CD4-positive, alpha-beta T cell treated with Interleukin-2 at 100 ng/mL for 4 hours (primary cell): ENCODE measurements around the gene DOK5.

Experiments used
- DNase-seq: peaks from one replicate; pipeline ENCODE4 v3.0.0-alpha.2; 2020; ENCODE audit warnings: low spot score

The DOK5 gene

DNA sequence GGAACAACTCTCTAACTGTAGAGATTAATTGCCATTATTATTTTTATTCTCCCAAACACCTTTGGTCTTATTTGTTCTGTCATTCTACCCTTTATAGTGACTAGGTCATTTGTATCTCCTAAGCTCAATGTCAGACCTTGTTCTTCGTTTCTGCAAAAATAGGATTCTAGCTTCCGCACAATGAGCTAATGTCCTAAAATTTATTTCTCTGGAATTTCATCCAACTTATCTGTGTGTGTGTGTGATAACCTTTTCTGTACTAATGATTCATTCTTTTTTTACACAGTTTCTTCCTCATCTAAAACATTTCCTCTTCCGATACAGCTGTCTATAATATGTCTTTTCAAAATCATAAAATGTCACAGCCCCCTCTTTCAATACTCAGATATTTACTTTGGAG is 84.5 kb downstream of the DOK5 start:
- DNase-seq, result no peak

GRCh38 chr20:54560357-54560756 is 85.0 kb downstream of the DOK5 start:
- no peak for DNase-seq

GRCh38 chr20:54565255-54565654 is 89.9 kb downstream of the DOK5 start:
- no peak for DNase-seq

DNA sequence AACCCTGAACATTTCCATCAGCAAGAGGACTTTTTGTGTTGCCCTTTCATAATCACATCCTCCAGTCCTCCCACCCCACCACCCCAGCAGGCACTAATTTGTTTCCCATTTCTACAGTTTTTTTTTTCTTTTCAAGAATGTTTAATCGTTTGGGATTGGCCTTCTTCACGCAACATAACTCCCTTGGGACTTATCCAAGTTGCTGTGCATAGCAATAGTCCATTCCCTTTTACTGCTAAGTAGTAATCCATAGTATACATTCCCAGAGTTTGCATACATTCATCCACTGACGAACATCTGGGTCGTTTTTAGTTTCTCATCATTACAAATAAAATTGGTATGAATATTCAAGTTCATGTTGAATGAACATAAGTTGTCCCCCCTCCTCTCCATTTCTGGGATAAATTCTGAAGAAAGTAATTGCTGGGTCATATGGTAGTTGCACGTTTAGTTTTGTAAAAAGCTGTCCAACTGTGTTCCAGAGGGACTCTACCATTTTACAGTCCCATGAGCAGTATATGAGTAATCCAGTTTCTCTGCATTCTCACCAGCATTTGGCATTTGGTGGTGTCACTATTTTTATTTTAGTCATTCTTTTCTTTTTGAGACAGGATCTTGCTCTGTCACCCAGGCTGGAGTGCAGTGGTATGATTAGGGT is 90.8 kb downstream of the DOK5 start:
- no peak for DNase-seq

- DNase-seq, result no peak
These were observed 95.2 kb downstream of the DOK5 start for GRCh38 chr20:54570561-54570960.

- no peak for DNase-seq
These were observed 97.5 kb downstream of the DOK5 start for GRCh38 chr20:54572665-54573435.

GRCh38 chr20:54573838-54574237 is 98.4 kb downstream of the DOK5 start:
- no peak for DNase-seq

DNA sequence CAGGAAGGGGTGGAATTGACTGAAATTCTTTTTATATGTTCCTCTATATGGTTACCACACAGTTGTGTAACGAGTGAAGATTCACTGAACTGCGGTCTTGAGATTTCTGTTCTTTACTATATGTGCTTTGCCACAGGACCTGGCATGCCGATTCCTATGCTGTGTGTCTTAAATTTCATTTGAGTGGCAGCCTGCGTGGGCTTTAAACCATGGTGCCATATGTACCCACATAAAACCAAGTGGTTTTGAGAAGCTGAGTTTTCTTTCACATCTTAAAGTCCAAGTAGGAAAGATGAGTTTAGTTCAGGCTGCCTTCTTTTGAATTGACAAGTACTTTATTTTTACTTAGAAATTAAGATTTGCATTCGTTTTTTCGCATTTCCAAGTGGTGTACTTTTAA is 101.1 kb downstream of the DOK5 start:
- DNase-seq, result no peak

GRCh38 chr20:54577637-54578036 is 102.2 kb downstream of the DOK5 start:
- no peak for DNase-seq

- no peak for DNase-seq
These were observed 109.8 kb downstream of the DOK5 start for GRCh38 chr20:54585217-54585616.

GRCh38 chr20:54587408-54587807 is 112.0 kb downstream of the DOK5 start:
- DNase-seq, result no peak

DNA sequence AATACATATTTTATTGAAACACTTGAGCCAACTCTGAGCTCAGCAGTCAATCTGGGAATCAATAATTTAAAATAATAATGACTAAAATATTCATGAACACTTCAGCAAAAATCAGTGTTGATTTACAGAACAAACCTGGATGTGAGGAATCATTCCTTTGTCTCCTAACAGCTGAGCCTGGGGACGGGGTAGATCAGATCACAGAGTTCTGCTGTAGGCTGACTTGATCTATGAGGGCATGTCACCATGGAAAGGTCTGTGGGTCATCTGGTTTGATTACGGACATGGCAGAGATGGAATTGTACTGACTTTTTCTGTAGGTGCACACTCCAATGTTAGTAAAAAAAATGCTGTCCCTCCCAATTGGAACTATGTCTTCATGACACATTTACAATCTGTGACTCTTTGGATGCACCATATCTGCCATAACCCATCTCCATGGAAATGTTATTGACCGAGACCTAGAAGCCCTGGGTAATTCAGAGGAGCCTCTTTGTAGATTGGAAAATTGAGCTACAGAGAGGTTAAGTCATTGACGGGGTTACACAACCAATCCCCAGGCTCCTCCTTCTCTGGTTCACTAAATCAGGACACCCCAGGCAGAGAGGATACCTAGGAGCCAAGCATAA is 114.1 kb downstream of the DOK5 start:
- no peak for DNase-seq

DNA sequence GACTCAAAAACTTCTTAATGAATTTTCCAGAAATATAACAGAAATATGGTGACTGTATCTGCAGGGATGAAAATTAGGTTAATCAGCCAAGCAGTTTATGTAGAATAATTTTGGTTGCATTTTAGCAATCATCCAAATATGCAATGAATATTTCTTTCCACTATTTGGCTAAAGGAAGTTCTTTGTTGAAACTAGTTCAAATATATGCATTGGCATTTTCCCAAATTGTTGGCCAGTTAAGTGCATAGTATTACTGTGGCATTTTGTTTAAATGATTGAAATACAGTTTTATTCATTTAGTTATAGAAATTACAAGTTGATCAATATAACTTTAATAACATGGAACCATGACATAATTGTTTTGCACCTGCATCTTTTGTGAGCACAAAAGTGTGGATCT is 115.5 kb downstream of the DOK5 start:
- no peak for DNase-seq

DNA sequence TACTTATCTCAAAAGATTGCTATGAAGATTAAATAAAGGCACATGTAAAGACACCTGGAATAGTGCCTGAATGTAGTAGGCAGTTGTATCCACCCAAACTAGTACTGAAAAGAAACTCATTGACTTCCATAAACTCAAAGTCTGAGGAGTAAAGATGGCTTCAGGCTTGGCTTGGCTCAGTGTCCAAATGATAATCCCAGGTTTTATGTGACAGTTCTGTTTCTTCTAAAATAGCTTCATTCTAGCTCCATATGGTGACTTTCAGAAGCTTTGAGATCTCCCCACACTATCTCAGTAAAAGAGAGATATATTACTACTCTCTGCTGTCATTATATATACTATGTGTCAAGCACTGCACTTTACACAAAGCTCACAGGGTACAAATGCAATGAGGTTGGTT is 121.3 kb downstream of the DOK5 start:
- no peak for DNase-seq

DNA sequence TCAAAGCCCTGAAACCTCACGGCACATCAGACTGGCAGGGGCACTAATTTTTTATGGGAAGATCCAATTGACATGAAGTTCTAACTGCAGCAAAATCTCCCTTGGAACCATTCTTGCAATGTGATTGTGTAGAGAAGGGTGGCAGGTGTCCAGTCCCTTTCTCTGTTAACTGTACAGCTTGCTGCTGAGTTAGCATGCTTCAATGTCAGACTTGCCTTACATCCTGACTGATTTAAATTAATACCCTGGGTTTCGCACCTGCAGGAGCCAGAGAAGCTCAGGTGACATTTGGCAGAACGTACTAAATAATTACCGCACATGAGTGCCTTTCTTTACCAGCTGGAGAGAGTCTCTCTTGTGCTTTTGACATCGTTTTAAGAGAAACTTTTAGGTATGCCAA is 123.0 kb downstream of the DOK5 start:
- DNase-seq, result no peak

DNA sequence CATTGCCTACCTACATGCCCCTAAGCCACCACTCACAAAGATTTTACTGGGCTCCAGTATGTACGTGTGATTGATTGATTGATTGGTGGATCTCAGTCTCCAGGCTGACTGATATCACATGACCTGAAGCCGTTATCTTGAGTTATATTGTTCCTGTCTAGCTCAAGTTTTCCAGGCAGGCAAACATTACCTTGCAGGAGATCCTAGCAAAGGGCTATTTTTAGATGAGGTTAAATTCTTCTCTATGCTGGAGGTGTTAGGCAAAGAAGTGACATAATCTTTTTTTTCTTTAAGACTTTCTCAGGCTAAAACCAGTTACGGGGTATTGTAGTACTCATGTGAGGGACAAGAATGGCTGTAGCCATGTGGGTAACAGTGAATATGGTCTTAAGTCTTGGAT is 125.2 kb downstream of the DOK5 start:
- DNase-seq, result no peak

- DNase-seq, result no peak
These were observed 126.6 kb downstream of the DOK5 start for GRCh38 chr20:54601831-54602515.

- no peak for DNase-seq
These were observed 129.9 kb downstream of the DOK5 start for GRCh38 chr20:54605319-54605718.

- DNase-seq, result no peak
These were observed 131.0 kb downstream of the DOK5 start for GRCh38 chr20:54606380-54606779.

DNA sequence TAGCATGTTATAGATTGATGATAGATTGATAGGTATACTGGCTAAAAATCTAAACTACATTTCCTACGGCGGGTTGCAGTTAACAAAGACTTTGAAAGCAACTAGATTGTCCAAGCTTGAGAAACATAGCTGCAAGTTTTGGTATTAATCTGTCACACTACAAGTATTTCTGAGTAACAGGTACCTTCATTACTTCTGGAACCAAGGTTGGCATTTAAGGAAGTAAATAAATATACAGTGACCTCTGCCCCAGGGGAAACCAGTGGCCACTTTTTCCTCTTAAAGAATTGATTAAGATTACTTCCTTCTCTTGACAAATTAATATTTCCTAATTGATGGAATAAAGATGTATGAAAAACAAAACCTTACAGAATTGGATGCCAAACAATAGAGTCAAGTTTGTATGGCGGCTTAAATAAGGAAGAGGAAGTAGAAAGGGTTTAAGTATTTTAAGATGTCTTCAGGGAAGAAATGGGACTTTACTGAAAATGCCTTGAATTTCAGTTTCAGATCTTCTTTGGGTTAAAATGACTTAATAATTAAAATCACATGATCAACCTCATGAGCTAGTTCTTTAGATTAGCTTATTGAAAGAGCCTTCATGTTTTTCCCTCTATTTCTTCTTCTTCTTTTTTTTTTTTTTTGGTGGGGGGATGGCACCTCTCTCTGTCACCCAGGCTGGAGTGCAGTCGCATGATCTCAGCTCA is 132.8 kb downstream of the DOK5 start:
- no peak for DNase-seq

DNA sequence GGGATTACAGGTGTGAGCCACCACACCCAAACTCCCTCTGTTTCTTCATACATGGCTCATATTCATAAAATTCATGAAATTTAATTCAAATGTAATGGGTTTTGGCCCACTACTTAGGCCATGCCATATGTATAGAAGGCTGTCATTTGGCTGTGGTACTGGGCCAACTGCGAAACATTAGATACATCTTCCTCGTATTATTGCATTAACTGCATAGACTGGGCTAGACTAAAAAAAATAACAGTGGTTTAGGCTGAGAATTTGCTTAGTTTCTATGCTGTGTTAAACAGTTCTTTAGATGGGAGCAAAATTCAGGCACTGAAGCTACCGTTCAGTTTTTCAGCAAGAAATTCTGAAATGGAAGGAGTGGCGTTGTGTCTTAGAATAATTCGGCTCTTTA is 133.6 kb downstream of the DOK5 start:
- DNase-seq, result no peak

GRCh38 chr20:54611708-54612412 is 136.5 kb downstream of the DOK5 start:
- DNase-seq, result no peak
